ENCODE measurements around the gene CADM1.

- no peak for TF ChIP-seq CTCF (IDR thresholded peaks at IDR 0.05; ENCODE audit: low read depth, low read length)
- no peak for TF ChIP-seq EZH2phosphoT487 (IDR thresholded peaks at IDR 0.05; ENCODE audit: low read depth)
Measured at GRCh38 chr11:115291325-115291724, 212.9 kb downstream of the CADM1 start.

All from OCI-LY3 (cell line).